PC-3 (cell line): ENCODE results near the gene FOXP1. TPM values are rescaled to one million over a fixed set of nuclear protein-coding genes. Genes with fewer than 3 reads are reported as not detected.

Source experiments
- ATAC-seq: fragments of 200-7000 bp; cut with Tn5 transposase; 2 replicates; pipeline ENCODE4 v1.9.1; 2020; ENCODE audit warnings: mild to moderate bottlenecking, moderate library complexity
- BruUV-seq: library from RNA; stranded (reverse); fragments of 400-500 nt; replicated peaks from 2 replicates; lab custom pipeline; 2021; lab: Mats Ljungman, UMichigan
- CTCF ChIA-PET: fragments of 300-600 bp; sonication (Branson Sonifier 250); formaldehyde crosslinking; loops from one replicate; lab custom pipeline; 2022; ENCODE audit warnings: antibody characterized with exemption; lab: Charles Lee
- POLR2A ChIA-PET: fragments of 300-600 bp; sonication (Branson Sonifier 250); formaldehyde crosslinking; loops from one replicate; lab custom pipeline; 2022; ENCODE audit warnings: antibody characterized with exemption; ENCODE audit not compliant: unreplicated experiment; lab: Charles Lee
- DNase-seq: peaks from one replicate; pipeline ENCODE4 v3.0.0-alpha.2; 2015
- H2AFZ ChIP-seq: fragments of 300-600 bp; sonication (generic); 2 replicates; pipeline ENCODE4 v1.6.0; 2016; ENCODE audit warnings: antibody characterized with exemption, low read length
- H3F3A ChIP-seq: fragments of 300-600 bp; sonication (generic); one replicate; pipeline ENCODE4 v1.6.0; 2017; ENCODE audit warnings: antibody characterized with exemption, low read length, control low read depth, mild to moderate bottlenecking; ENCODE audit not compliant: unreplicated experiment
- H3K27ac ChIP-seq: fragments of 300-600 bp; sonication (generic); 2 replicates; pipeline ENCODE4 v1.5.1; 2016; ENCODE audit warnings: mild to moderate bottlenecking, low read length
- H3K27me3 ChIP-seq: fragments of 300-600 bp; sonication (generic); 2 replicates; pipeline ENCODE4 v1.6.1; 2016; ENCODE audit warnings: low read length, mixed read lengths
- H3K36me3 ChIP-seq: fragments of 300-600 bp; sonication (generic); 2 replicates; pipeline ENCODE4 v1.6.1; 2016; ENCODE audit warnings: low read depth, mixed run types, low read length, mixed read lengths
- H3K4me1 ChIP-seq: fragments of 300-600 bp; sonication (generic); 2 replicates; pipeline ENCODE4 v1.5.1; 2016; ENCODE audit warnings: low read length; ENCODE audit not compliant: insufficient read depth
- H3K4me2 ChIP-seq: fragments of 300-600 bp; sonication (generic); 2 replicates; pipeline ENCODE4 v1.6.0; 2016; ENCODE audit warnings: low read length
- H3K4me3 ChIP-seq: fragments of 300-600 bp; sonication (generic); 2 replicates; pipeline ENCODE4 v1.5.1; 2016; ENCODE audit warnings: mild to moderate bottlenecking, low read length, mixed read lengths
- H3K79me2 ChIP-seq: fragments of 300-600 bp; sonication (generic); 2 replicates; pipeline ENCODE4 v1.6.1; 2017; ENCODE audit warnings: low read length, mixed read lengths
- H3K9ac ChIP-seq: fragments of 300-600 bp; sonication (generic); 2 replicates; pipeline ENCODE4 v1.6.0; 2016; ENCODE audit warnings: mild to moderate bottlenecking, low read length
- H3K9me2 ChIP-seq: fragments of 300-600 bp; sonication (generic); replicated peaks from 2 replicates; pipeline ENCODE4 v1.6.1; 2016; ENCODE audit warnings: mixed run types, low read length, mixed read lengths
- H3K9me3 ChIP-seq: fragments of 300-600 bp; sonication (generic); 2 replicates; pipeline ENCODE4 v1.6.1; 2016; ENCODE audit warnings: low read length, mixed read lengths
- H4K20me1 ChIP-seq: fragments of 300-600 bp; sonication (generic); 2 replicates; pipeline ENCODE4 v1.6.1; 2016; ENCODE audit warnings: low read length, mixed read lengths
- CTCF ChIP-seq: fragments of 300-600 bp; sonication (generic); conservative IDR thresholded peaks from 2 replicates; pipeline ENCODE4 v1.5.1; 2017; ENCODE audit warnings: antibody characterized with exemption, low read depth, mild to moderate bottlenecking, low read length
- EZH2 ChIP-seq: fragments of 300-600 bp; sonication (generic); IDR thresholded peaks from one replicate; pipeline ENCODE4 v1.6.1; 2017; ENCODE audit warnings: antibody characterized with exemption, mild to moderate bottlenecking, low read length; ENCODE audit not compliant: unreplicated experiment
- EZH2phosphoT487 ChIP-seq: fragments of 300-600 bp; sonication (generic); IDR thresholded peaks from 2 replicates; pipeline ENCODE4 v1.6.1; 2018; ENCODE audit warnings: mild to moderate bottlenecking, antibody characterized with exemption, low read length, borderline replicate concordance
- intact Hi-C: fragments of 100-400 bp; cut with micrococcal nuclease; formaldehyde crosslinking; loops from 2 replicates; pipeline ENCODE4 v1.9.0; 2023
- total RNA-seq: library from RNA; depleted of rRNA; stranded (reverse); fragments of >200 nt; gene quantifications from 2 replicates; pipeline ENCODE4 v1.2.3, GENCODE V29; 2014

FOXP1 gene
- total RNA-seq, 1 experiment from 2014 or later, result 35.3 TPM

- no peaks in the 10 kb centered on the region for H3K27me3 ChIP-seq
- H3K9me2 ChIP-seq, result no peaks in the 10 kb centered on the region
- ChIA-PET CTCF (no interaction called here), POLR2A (no interaction called here)
- H2AFZ ChIP-seq, result no peak overlapping the region
- H4K20me1 ChIP-seq, result no peaks in the 10 kb centered on the region
- H3K4me1 ChIP-seq, result no peaks in the 10 kb centered on the region
- no peak for TF ChIP-seq EZH2
- TF ChIP-seq EZH2phosphoT487, result no peak
- TF ChIP-seq CTCF, result no peak
- intact Hi-C loops, result no loop called here
- no peak overlapping the region for H3K9ac ChIP-seq
- no TSS peak for BruUV-seq
- no peaks in the 10 kb centered on the region for H3K9me3 ChIP-seq
- H3K27ac ChIP-seq, result no peak overlapping the region
- no peaks in the 10 kb centered on the region for H3F3A ChIP-seq
- DNase-seq, result no peak
- ATAC-seq, result no peak
- H3K4me2 ChIP-seq, result no peak overlapping the region
- H3K4me3 ChIP-seq, result no peak overlapping the region
- no peaks in the 10 kb centered on the region for H3K36me3 ChIP-seq
- H3K79me2 ChIP-seq, result no peaks in the 10 kb centered on the region
Observed at GRCh38 chr3:70926835-70927234, 656.7 kb downstream of the FOXP1 start.

- no TSS peak for BruUV-seq
- Histone ChIP-seq H3K4me3 (no peak overlapping the region), H3K4me1 (no peaks in the 10 kb centered on the region), H4K20me1 (no peaks in the 10 kb centered on the region), H3K9me2 (no peaks in the 10 kb centered on the region), H2AFZ (no peak overlapping the region), H3K9me3 (no peaks in the 10 kb centered on the region), H3K27me3 (no peaks in the 10 kb centered on the region), H3K36me3 (no peaks in the 10 kb centered on the region), H3K79me2 (no peaks in the 10 kb centered on the region), H3K27ac (no peak overlapping the region), H3K4me2 (no peak overlapping the region), H3K9ac (no peak overlapping the region), H3F3A (no peaks in the 10 kb centered on the region)
- ATAC-seq (no peak), DNase-seq (no peak)
- ChIA-PET POLR2A (no interaction called here), CTCF (no interaction called here)
- intact Hi-C loops, result no loop called here
- TF ChIP-seq CTCF, result no peak
- TF ChIP-seq EZH2phosphoT487, result no peak
- no peak for TF ChIP-seq EZH2
Observed at GRCh38 chr3:70919661-70920060, 663.9 kb downstream of the FOXP1 start.

GRCh38 chr3:70919091-70919490, 664.4 kb downstream of the FOXP1 start:
- Histone ChIP-seq H3K4me2 (no peak overlapping the region), H3K9me2 (no peaks in the 10 kb centered on the region), H3K9me3 (no peaks in the 10 kb centered on the region), H3K9ac (no peak overlapping the region), H2AFZ (no peak overlapping the region), H3K4me1 (no peaks in the 10 kb centered on the region), H3K27me3 (no peaks in the 10 kb centered on the region), H3K79me2 (no peaks in the 10 kb centered on the region), H3K36me3 (no peaks in the 10 kb centered on the region), H3K27ac (no peak overlapping the region), H3K4me3 (no peak overlapping the region), H3F3A (no peaks in the 10 kb centered on the region), H4K20me1 (no peaks in the 10 kb centered on the region)
- ChIA-PET POLR2A (no interaction called here), CTCF (no interaction called here)
- intact Hi-C loops, result no loop called here
- TF ChIP-seq CTCF (no peak), EZH2 (no peak), EZH2phosphoT487 (no peak)
- BruUV-seq, result no TSS peak
- ATAC-seq, result no peak
- DNase-seq, result no peak
